Ishikawa (cell line): Measurements from ENCODE around the gene DAZAP2.

ENCODE experiments used
- CEBPB ChIP-seq: IDR thresholded peaks from 2 replicates; pipeline ENCODE4 v1.6.1; 2012
- CREB1 ChIP-seq: IDR thresholded peaks from 2 replicates; pipeline ENCODE4 v1.6.1; 2012; ENCODE audit warnings: low read depth
- EGR1 ChIP-seq: IDR thresholded peaks from 2 replicates; pipeline ENCODE4 v1.6.1; 2012
- EP300 ChIP-seq: IDR thresholded peaks from 2 replicates; pipeline ENCODE4 v1.6.1; 2012; ENCODE audit warnings: borderline replicate concordance
- FOXM1 ChIP-seq: IDR thresholded peaks from 2 replicates; pipeline ENCODE4 v1.6.1; 2012; ENCODE audit warnings: low read depth, borderline replicate concordance
- NFIC ChIP-seq: IDR thresholded peaks from 2 replicates; pipeline ENCODE4 v1.6.1; 2012
- RAD21 ChIP-seq: IDR thresholded peaks from 2 replicates; pipeline ENCODE4 v1.6.1; 2012; ENCODE audit warnings: low read depth
- TAF1 ChIP-seq: IDR thresholded peaks from 2 replicates; pipeline ENCODE4 v1.6.1; 2012; ENCODE audit warnings: low read depth, mild to moderate bottlenecking
- TCF12 ChIP-seq: IDR thresholded peaks from 2 replicates; pipeline ENCODE4 v1.6.1; 2012; ENCODE audit warnings: low read depth
- TEAD4 ChIP-seq: IDR thresholded peaks from 2 replicates; pipeline ENCODE4 v1.6.1; 2012
- YY1 ChIP-seq: IDR thresholded peaks from 2 replicates; pipeline ENCODE4 v1.6.1; 2012; ENCODE audit warnings: low read depth
- ZBTB7A ChIP-seq: IDR thresholded peaks from 2 replicates; pipeline ENCODE4 v1.6.1; 2012; ENCODE audit warnings: low read depth
- TF ChIP-seq, protein P1 (sequence below): IDR thresholded peaks from 2 replicates; pipeline ENCODE4 v1.6.1; 2012
- TF ChIP-seq, protein P2 (sequence below): IDR thresholded peaks from 2 replicates; pipeline ENCODE4 v1.6.1; 2012; ENCODE audit warnings: low read depth, mild to moderate bottlenecking
- TF ChIP-seq, protein P3 (sequence below): IDR thresholded peaks from 2 replicates; pipeline ENCODE4 v1.6.1; 2012

The DAZAP2 gene

DNA sequence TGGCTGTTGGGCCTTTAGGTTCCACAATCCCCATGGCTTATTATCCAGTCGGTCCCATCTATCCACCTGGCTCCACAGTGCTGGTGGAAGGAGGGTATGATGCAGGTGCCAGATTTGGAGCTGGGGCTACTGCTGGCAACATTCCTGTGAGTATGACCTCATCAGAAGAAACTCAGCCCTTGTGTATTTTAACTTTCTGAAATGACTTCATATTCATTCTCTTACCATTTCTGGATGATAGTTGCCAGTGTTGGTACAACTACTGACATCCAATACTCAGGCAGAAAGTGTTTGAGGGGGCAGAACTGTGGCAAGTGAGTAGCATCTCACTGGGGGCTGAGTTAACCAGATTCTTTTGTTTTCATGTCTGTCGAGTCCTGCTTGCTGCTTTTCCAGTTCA lies 2.3 kb downstream of the DAZAP2 start:
- TF ChIP-seq ZBTB7A (no peak), TCF12 (no peak), RAD21 (no peak), YY1 (no peak), CEBPB (no peak), CREB1 (no peak), TEAD4 (no peak), EGR1 (no peak), FOXM1 (no peak), NFIC (no peak), EP300 (no peak), TAF1 (no peak)
- TF ChIP-seq, protein P1, sequence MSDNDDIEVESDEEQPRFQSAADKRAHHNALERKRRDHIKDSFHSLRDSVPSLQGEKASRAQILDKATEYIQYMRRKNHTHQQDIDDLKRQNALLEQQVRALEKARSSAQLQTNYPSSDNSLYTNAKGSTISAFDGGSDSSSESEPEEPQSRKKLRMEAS = no peak
- TF ChIP-seq, protein P2, sequence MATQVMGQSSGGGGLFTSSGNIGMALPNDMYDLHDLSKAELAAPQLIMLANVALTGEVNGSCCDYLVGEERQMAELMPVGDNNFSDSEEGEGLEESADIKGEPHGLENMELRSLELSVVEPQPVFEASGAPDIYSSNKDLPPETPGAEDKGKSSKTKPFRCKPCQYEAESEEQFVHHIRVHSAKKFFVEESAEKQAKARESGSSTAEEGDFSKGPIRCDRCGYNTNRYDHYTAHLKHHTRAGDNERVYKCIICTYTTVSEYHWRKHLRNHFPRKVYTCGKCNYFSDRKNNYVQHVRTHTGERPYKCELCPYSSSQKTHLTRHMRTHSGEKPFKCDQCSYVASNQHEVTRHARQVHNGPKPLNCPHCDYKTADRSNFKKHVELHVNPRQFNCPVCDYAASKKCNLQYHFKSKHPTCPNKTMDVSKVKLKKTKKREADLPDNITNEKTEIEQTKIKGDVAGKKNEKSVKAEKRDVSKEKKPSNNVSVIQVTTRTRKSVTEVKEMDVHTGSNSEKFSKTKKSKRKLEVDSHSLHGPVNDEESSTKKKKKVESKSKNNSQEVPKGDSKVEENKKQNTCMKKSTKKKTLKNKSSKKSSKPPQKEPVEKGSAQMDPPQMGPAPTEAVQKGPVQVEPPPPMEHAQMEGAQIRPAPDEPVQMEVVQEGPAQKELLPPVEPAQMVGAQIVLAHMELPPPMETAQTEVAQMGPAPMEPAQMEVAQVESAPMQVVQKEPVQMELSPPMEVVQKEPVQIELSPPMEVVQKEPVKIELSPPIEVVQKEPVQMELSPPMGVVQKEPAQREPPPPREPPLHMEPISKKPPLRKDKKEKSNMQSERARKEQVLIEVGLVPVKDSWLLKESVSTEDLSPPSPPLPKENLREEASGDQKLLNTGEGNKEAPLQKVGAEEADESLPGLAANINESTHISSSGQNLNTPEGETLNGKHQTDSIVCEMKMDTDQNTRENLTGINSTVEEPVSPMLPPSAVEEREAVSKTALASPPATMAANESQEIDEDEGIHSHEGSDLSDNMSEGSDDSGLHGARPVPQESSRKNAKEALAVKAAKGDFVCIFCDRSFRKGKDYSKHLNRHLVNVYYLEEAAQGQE = no peak
- TF ChIP-seq, protein P3, sequence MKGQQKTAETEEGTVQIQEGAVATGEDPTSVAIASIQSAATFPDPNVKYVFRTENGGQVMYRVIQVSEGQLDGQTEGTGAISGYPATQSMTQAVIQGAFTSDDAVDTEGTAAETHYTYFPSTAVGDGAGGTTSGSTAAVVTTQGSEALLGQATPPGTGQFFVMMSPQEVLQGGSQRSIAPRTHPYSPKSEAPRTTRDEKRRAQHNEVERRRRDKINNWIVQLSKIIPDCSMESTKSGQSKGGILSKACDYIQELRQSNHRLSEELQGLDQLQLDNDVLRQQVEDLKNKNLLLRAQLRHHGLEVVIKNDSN = no peak

DNA sequence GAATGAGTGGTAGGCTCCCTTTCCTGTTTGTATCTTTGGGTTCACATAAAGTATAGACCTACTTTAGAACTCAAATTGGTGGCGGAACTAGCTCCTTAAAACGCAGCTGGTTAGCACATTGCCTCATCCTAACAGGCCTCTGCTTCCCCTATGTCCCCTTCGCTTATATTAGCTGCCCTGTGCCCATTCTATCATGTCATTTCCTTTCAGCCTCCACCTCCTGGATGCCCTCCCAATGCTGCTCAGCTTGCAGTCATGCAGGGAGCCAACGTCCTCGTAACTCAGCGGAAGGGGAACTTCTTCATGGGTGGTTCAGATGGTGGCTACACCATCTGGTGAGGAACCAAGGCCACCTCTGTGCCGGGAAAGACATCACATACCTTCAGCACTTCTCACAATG lies 3.5 kb downstream of the DAZAP2 start:
- no peak for TF ChIP-seq EP300
- no peak for TF ChIP-seq TAF1
- TF ChIP-seq TCF12 = no peak
- no peak for TF ChIP-seq ZBTB7A
- no peak for TF ChIP-seq RAD21
- TF ChIP-seq, protein P2 = no peak
- TF ChIP-seq, protein P1 = no peak
- no peak for TF ChIP-seq FOXM1
- TF ChIP-seq YY1 = no peak
- no peak for TF ChIP-seq EGR1

DNA sequence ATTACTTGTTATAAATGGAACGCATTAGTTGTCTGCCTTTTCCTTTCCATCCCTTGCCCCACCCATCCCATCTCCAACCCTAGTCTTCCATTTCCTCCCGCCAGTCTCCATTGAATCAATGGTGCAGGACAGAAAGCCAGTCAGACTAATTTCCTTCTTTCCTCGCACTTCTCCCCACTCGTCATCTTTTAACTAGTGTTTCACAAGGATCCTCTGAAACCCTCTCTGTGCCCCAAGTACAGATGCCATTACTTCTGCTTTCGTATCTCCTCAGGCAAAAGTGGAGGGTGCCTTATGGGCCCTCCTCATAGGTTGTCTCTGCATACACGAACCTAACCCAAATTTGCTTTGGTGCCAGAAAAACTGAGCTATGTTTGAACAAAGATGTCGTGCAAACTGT lies 4.2 kb downstream of the DAZAP2 start:
- TF ChIP-seq RAD21 = no peak
- TF ChIP-seq NFIC = no peak
- TF ChIP-seq, protein P1 = no peak
- no peak for TF ChIP-seq EGR1
- TF ChIP-seq CEBPB = no peak
- no peak for TF ChIP-seq ZBTB7A
- TF ChIP-seq YY1 = no peak
- TF ChIP-seq EP300 = no peak
- TF ChIP-seq, protein P3 = no peak
- no peak for TF ChIP-seq TCF12
- no peak for TF ChIP-seq FOXM1
- no peak for TF ChIP-seq TAF1
- TF ChIP-seq CREB1 = no peak
- TF ChIP-seq, protein P2 = no peak
- TF ChIP-seq TEAD4 = no peak

DNA sequence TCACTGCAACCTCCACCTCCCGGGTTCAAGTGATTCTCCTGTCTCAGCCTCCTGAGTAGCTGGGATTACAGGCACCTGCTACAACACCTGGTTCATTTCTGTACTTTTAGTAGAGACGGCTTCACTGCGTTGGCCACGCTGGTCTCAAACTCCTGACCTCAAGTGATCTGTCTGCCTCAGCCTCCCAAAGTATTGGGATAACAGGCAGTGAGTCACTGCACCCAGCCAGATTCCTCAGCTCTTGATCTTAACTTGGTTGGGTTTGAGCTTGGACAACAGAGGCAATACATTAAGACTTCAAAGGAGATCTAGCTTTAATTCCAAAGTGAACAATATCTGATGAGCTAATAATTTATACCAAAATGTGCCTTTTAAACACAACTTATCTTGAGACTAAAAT lies 5.6 kb downstream of the DAZAP2 start:
- TF ChIP-seq TCF12 (no peak), CREB1 (no peak), TAF1 (no peak), YY1 (no peak), CEBPB (no peak), RAD21 (no peak), EGR1 (no peak), NFIC (no peak), FOXM1 (no peak), EP300 (no peak)
- TF ChIP-seq, protein P2 = no peak
- TF ChIP-seq, protein P3 = no peak
- TF ChIP-seq, protein P1 = no peak
